DND-41 (cell line): ENCODE results near the gene WDR41.
A peak's percentile ranks its signal among the peaks of the same experiment; 100 is the strongest.

Experiments used
- ATAC-seq: fragments of 200-7000 bp; cut with Tn5 transposase; 3 replicates; pipeline ENCODE4 v1.9.1; 2021; ENCODE audit warnings: low read depth; ENCODE audit not compliant: insufficient read depth
- DNase-seq: peaks from one replicate; pipeline ENCODE4 v3.0.0-alpha.2; 2020
- H2AFZ ChIP-seq: 2 replicates; pipeline ENCODE4 v1.6.0; 2012; ENCODE audit warnings: low read depth, low read length
- H3K27ac ChIP-seq: 2 replicates; pipeline ENCODE4 v1.5.1; 2012; ENCODE audit warnings: low read length, inconsistent platforms
- H3K27me3 ChIP-seq: fragments of 200-600 bp; sonication (generic); 2 replicates; pipeline ENCODE4 v1.6.0; 2012; ENCODE audit warnings: low read length, mild to moderate bottlenecking, inconsistent platforms; ENCODE audit not compliant: insufficient read depth, poor library complexity
- H3K36me3 ChIP-seq: 2 replicates; pipeline ENCODE4 v1.5.1; 2012; ENCODE audit warnings: low read length, inconsistent platforms; ENCODE audit not compliant: insufficient read depth
- H3K4me1 ChIP-seq: 2 replicates; pipeline ENCODE4 v1.5.1; 2012; ENCODE audit warnings: mild to moderate bottlenecking, low read length; ENCODE audit not compliant: insufficient read depth
- H3K4me2 ChIP-seq: 2 replicates; pipeline ENCODE4 v1.6.0; 2012; ENCODE audit warnings: mild to moderate bottlenecking, moderate library complexity, low read length, inconsistent platforms; ENCODE audit not compliant: insufficient read depth
- H3K4me3 ChIP-seq, 2 experiments: fragments of 200-600 bp in 1 of 2; shearing (Covaris generic) in 1 of 2; 2 replicates each; pipeline ENCODE4 v1.5.1; 2012 to 2016; ENCODE audit warnings: inconsistent platforms in 2 of 2, low read length in 2 of 2, mild to moderate bottlenecking in 2 of 2, low read depth in 1 of 2, moderate library complexity in 1 of 2
- H3K79me2 ChIP-seq: 2 replicates; pipeline ENCODE4 v1.6.0; 2012; ENCODE audit warnings: low read length, inconsistent platforms; ENCODE audit not compliant: insufficient read depth
- H3K9ac ChIP-seq: 2 replicates; pipeline ENCODE4 v1.6.0; 2012; ENCODE audit warnings: low read depth, mild to moderate bottlenecking, inconsistent platforms, low read length, moderate library complexity
- H3K9me3 ChIP-seq: 2 replicates; pipeline ENCODE4 v1.5.1; 2012; ENCODE audit warnings: low read length, moderate library complexity, mild to moderate bottlenecking, inconsistent platforms; ENCODE audit not compliant: insufficient read depth, severe bottlenecking
- H4K20me1 ChIP-seq: 2 replicates; pipeline ENCODE4 v1.6.0; 2012; ENCODE audit warnings: low read length; ENCODE audit not compliant: insufficient read depth
- CTCF ChIP-seq: IDR thresholded peaks from 2 replicates; pipeline ENCODE4 v1.5.1; 2012; ENCODE audit warnings: borderline replicate concordance, low read length, moderate library complexity, mild to moderate bottlenecking; ENCODE audit not compliant: poor library complexity, severe bottlenecking; ENCODE audit errors: extremely low read depth
- EZH2 ChIP-seq: IDR thresholded peaks from 3 replicates; pipeline ENCODE4 v1.6.1; 2012; ENCODE audit warnings: borderline replicate concordance, low read depth, mild to moderate bottlenecking, moderate library complexity, low read length, inconsistent platforms; ENCODE audit not compliant: severe bottlenecking

Gene WDR41

GRCh38 chr5:77499441-77499840, 7.3 kb upstream of the WDR41 start:
- no peak overlapping the region for H2AFZ ChIP-seq
- DNase-seq, result no peak
- H3K9me3 ChIP-seq, result peaks cover 4% of the 10 kb centered on the region
- no peak overlapping the region for H3K4me3 ChIP-seq
- H3K27ac ChIP-seq, result no peak overlapping the region
- no peaks in the 10 kb centered on the region for H3K36me3 ChIP-seq
- no peaks in the 10 kb centered on the region for H4K20me1 ChIP-seq
- H3K4me1 ChIP-seq, result no peaks in the 10 kb centered on the region
- H3K79me2 ChIP-seq, result no peaks in the 10 kb centered on the region
- no peak for TF ChIP-seq CTCF
- TF ChIP-seq EZH2, result no peak
- no peaks in the 10 kb centered on the region for H3K27me3 ChIP-seq
- no peak overlapping the region for H3K9ac ChIP-seq
- ATAC-seq, result no peak
- no peak overlapping the region for H3K4me2 ChIP-seq

- Histone ChIP-seq H3K27me3 (no peaks in the 10 kb centered on the region), H3K79me2 (no peaks in the 10 kb centered on the region), H3K9ac (no peak overlapping the region), H3K4me1 (no peaks in the 10 kb centered on the region), H3K4me3 (no peak overlapping the region), H3K9me3 (peaks cover 4% of the 10 kb centered on the region), H3K4me2 (no peak overlapping the region), H4K20me1 (no peaks in the 10 kb centered on the region), H2AFZ (no peak overlapping the region), H3K36me3 (no peaks in the 10 kb centered on the region), H3K27ac (no peak overlapping the region)
- DNase-seq (no peak), ATAC-seq (no peak)
- TF ChIP-seq CTCF (no peak), EZH2 (no peak)
Observed at GRCh38 chr5:77498952-77499351, 6.8 kb upstream of the WDR41 start.

- Histone ChIP-seq H3K79me2 (peaks cover 16% of the 10 kb centered on the region), H3K27me3 (no peaks in the 10 kb centered on the region), H2AFZ (no peak overlapping the region), H3K4me1 (peaks cover 23% of the 10 kb centered on the region), H4K20me1 (no peaks in the 10 kb centered on the region), H3K4me3 (no peak overlapping the region), H3K36me3 (no peaks in the 10 kb centered on the region; the same call in 1 of the 2 replicates), H3K27ac (no peak overlapping the region), H3K4me2 (no peak overlapping the region), H3K9me3 (no peaks in the 10 kb centered on the region), H3K9ac (no peak overlapping the region)
- ATAC-seq (no peak), DNase-seq (no peak)
- TF ChIP-seq CTCF (no peak), EZH2 (no peak)
Observed at GRCh38 chr5:77494935-77495334, 2.8 kb upstream of the WDR41 start.

- peak; percentile 33 for ATAC-seq
Observed at GRCh38 chr5:77492653-77493000, 511 bp upstream of the WDR41 start.

More at GRCh38 chr5:77492653-77493000, 511 bp upstream of the WDR41 start:
- Histone ChIP-seq H3K4me2 (peak overlapping the region; percentile 84), H3K9me3 (no peaks in the 10 kb centered on the region), H3K9ac (peak overlapping the region; percentile 89), H3K79me2 (peaks cover 16% of the 10 kb centered on the region), H4K20me1 (no peaks in the 10 kb centered on the region), H3K36me3 (peaks cover 5% of the 10 kb centered on the region), H3K4me3 (peak overlapping the region; percentile 59 to 82; a peak in 3 of 4 replicates), H3K27ac (peak overlapping the region; percentile 65), H3K4me1 (peaks cover 27% of the 10 kb centered on the region), H2AFZ (peak overlapping the region; percentile 97), H3K27me3 (no peaks in the 10 kb centered on the region)
- no peak for DNase-seq
- TF ChIP-seq EZH2, result no peak
- TF ChIP-seq CTCF, result no peak
